ENCODE data around the gene CACNB1. TPM values are rescaled to one million over a fixed set of nuclear protein-coding genes. Genes with fewer than 3 reads are reported as not detected.
A peak's percentile ranks its signal among the peaks of the same experiment; 100 is the strongest.
"Not testable (repeated sequence)": the region's sequence is repeated elsewhere in the genome, so short reads cannot be mapped to it uniquely, and the experiment has no call there.

CACNB1 gene
- total and polyA plus RNA-seq, 2 experiments from 2014 or later: 1.9 to 4.2 TPM

DNA sequence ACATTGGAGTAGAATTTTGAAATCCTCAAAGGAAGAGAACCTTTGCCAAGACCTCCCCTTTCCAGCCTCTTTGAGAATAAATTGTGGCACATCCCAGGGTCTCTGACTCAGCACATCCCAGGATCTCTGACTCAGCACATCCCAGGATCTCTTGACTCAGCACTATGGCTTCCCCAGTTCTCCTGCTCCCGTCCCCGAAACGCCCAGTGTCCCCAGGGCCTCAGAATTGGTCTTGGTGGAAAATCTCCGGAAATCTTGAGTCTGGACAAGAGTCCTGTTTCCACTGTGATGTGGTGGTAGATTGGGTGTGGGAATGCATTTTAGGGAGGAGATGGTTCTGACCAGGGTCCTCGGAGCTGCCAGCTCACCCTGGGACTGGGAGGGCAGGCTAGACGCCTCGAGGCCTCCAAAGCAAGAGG lies 65.3 kb downstream of the CACNB1 start:
- H3K27me3 ChIP-seq: no peaks in the 10 kb centered on the region

DNA sequence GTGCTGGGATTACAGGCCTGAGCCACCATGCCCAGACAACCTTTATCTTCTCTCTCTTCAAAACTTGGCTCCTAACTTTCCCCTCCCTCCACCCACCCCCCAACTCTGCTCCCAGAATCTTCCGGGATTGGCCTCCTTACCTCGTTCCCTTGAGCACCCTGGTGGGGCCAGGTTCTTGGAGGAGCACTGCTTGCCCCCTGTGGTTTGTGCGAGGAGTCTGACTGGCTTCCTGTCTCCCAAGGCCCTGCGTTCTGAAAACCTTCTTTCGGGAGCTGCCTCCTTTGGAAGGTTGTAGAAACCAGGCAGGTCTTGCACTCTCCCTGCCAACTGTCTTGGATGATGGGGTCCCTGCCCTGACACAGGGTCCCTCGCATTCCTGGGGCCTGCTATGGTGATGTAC lies 65.9 kb downstream of the CACNB1 start:
- Histone ChIP-seq H2AFZ (no peak overlapping the region), H3K27me3 (no peaks in the 10 kb centered on the region), H3K4me3 (no peak overlapping the region), H3K27ac (no peak overlapping the region), H3K9me3 (ENCODE audit: low read depth) (no peaks in the 10 kb centered on the region), H3K4me2 (no peak overlapping the region), H3K36me3 (replicated peaks; ENCODE audit: insufficient read depth, low read depth) (no peaks in the 10 kb centered on the region), H4K20me1 (ENCODE audit: insufficient read depth, poor library complexity, severe bottlenecking) (no peaks in the 10 kb centered on the region), H3K4me1 (ENCODE audit: insufficient read depth) (no peaks in the 10 kb centered on the region), H3K9me2 (replicated peaks; ENCODE audit: insufficient read depth) (no peaks in the 10 kb centered on the region), H3K79me2 (no peaks in the 10 kb centered on the region)
- TF ChIP-seq EZH2 (IDR thresholded peaks at IDR 0.05; ENCODE audit: borderline replicate concordance) (no peak), EZH2phosphoT487 (IDR thresholded peaks at IDR 0.05; ENCODE audit: low read depth, severe bottlenecking, unreplicated experiment) (no peak)
- TF ChIP-seq, protein P1, sequence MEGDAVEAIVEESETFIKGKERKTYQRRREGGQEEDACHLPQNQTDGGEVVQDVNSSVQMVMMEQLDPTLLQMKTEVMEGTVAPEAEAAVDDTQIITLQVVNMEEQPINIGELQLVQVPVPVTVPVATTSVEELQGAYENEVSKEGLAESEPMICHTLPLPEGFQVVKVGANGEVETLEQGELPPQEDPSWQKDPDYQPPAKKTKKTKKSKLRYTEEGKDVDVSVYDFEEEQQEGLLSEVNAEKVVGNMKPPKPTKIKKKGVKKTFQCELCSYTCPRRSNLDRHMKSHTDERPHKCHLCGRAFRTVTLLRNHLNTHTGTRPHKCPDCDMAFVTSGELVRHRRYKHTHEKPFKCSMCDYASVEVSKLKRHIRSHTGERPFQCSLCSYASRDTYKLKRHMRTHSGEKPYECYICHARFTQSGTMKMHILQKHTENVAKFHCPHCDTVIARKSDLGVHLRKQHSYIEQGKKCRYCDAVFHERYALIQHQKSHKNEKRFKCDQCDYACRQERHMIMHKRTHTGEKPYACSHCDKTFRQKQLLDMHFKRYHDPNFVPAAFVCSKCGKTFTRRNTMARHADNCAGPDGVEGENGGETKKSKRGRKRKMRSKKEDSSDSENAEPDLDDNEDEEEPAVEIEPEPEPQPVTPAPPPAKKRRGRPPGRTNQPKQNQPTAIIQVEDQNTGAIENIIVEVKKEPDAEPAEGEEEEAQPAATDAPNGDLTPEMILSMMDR (IDR thresholded peaks at IDR 0.05; ENCODE audit: poor library complexity): no peak
- no peak for DNase-seq (ENCODE audit: low spot score)
- WGBS (ENCODE audit: low lambda C conversion rate, missing lambda C conversion rate): 78% methylated on average over 6 of the region's 6 CpGs

More for the DNA sequence above, 65.3 kb downstream of the CACNB1 start:
- Histone ChIP-seq H3K4me2 (no peak overlapping the region), H3K9me3 (ENCODE audit: low read depth) (no peaks in the 10 kb centered on the region), H3K27ac (no peak overlapping the region), H3K36me3 (replicated peaks; ENCODE audit: insufficient read depth, low read depth) (no peaks in the 10 kb centered on the region), H4K20me1 (ENCODE audit: insufficient read depth, poor library complexity, severe bottlenecking) (no peaks in the 10 kb centered on the region), H2AFZ (no peak overlapping the region), H3K9me2 (replicated peaks; ENCODE audit: insufficient read depth) (no peaks in the 10 kb centered on the region), H3K79me2 (no peaks in the 10 kb centered on the region), H3K4me3 (no peak overlapping the region), H3K4me1 (ENCODE audit: insufficient read depth) (no peaks in the 10 kb centered on the region)
- TF ChIP-seq, protein P1 (IDR thresholded peaks at IDR 0.05; ENCODE audit: poor library complexity): no peak
- TF ChIP-seq EZH2 (IDR thresholded peaks at IDR 0.05; ENCODE audit: borderline replicate concordance): no peak
- no peak for TF ChIP-seq EZH2phosphoT487 (IDR thresholded peaks at IDR 0.05; ENCODE audit: low read depth, severe bottlenecking, unreplicated experiment)
- peak; percentile 39 for DNase-seq (ENCODE audit: low spot score)
- WGBS (ENCODE audit: low lambda C conversion rate, missing lambda C conversion rate): 81% methylated on average over 7 of the region's 7 CpGs

- H3K36me3 ChIP-seq (replicated peaks; ENCODE audit: insufficient read depth, low read depth): no peaks in the 10 kb centered on the region
- no peak overlapping the region for H2AFZ ChIP-seq
- no peak overlapping the region for H3K4me2 ChIP-seq
- H3K27ac ChIP-seq: no peak overlapping the region
- H4K20me1 ChIP-seq (ENCODE audit: insufficient read depth, poor library complexity, severe bottlenecking): no peaks in the 10 kb centered on the region
- H3K4me3 ChIP-seq: no peak overlapping the region
- no peaks in the 10 kb centered on the region for H3K79me2 ChIP-seq
- H3K4me1 ChIP-seq (ENCODE audit: insufficient read depth): no peaks in the 10 kb centered on the region
- no peak for DNase-seq (ENCODE audit: low spot score)
- 88% methylated on average over 3 of the region's 3 CpGs for WGBS (ENCODE audit: low lambda C conversion rate, missing lambda C conversion rate)
- no peak for TF ChIP-seq EZH2phosphoT487 (IDR thresholded peaks at IDR 0.05; ENCODE audit: low read depth, severe bottlenecking, unreplicated experiment)
- no peak for TF ChIP-seq EZH2 (IDR thresholded peaks at IDR 0.05; ENCODE audit: borderline replicate concordance)
- TF ChIP-seq, protein P1 (IDR thresholded peaks at IDR 0.05; ENCODE audit: poor library complexity): no peak
- no peaks in the 10 kb centered on the region for H3K27me3 ChIP-seq
- H3K9me3 ChIP-seq (ENCODE audit: low read depth): no peaks in the 10 kb centered on the region
- no peaks in the 10 kb centered on the region for H3K9me2 ChIP-seq (replicated peaks; ENCODE audit: insufficient read depth)
Observed at GRCh38 chr17:39130205-39130604, 67.3 kb downstream of the CACNB1 start.

DNA sequence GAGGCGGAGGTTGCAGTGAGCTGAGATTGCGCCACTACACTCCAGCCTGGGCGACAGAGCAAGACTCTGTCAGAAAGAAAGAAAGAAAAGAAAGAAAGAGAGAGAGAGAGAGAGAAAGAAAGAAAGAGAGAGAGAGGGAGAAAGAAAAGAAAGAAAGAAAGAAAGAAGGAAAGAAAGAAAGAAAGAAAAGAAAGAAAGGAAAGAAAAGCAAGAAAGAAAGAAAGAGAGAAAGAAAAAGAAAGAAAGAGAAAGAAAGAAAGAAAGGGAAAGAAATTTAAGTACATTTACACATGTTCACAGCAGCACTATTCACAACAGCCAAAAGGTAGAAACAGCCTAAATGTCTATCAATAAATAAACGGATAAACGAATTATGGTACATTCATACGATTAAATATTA lies 67.9 kb downstream of the CACNB1 start:
- H3K27ac ChIP-seq; H3K4me3 ChIP-seq; H3K9me2 ChIP-seq (replicated peaks; ENCODE audit: insufficient read depth); H2AFZ ChIP-seq; H3K36me3 ChIP-seq (replicated peaks; ENCODE audit: insufficient read depth, low read depth); H3K4me1 ChIP-seq (ENCODE audit: insufficient read depth); H3K4me2 ChIP-seq; H4K20me1 ChIP-seq (ENCODE audit: insufficient read depth, poor library complexity, severe bottlenecking); DNase-seq (ENCODE audit: low spot score); H3K79me2 ChIP-seq; H3K27me3 ChIP-seq; H3K9me3 ChIP-seq (ENCODE audit: low read depth): not testable (repeated sequence)
- 77% methylated on average over 6 of the region's 6 CpGs for WGBS (ENCODE audit: low lambda C conversion rate, missing lambda C conversion rate)

Data from hepatocyte (in vitro differentiated cells).